Right atrium auricular region (tissue), 2 donors: ENCODE results near the gene IL1RN. TPM values are rescaled to one million over a fixed set of nuclear protein-coding genes. Genes with fewer than 3 reads are reported as not detected.

Experiments
- DNase-seq: peaks from one replicate; pipeline ENCODE4 v3.0.0-alpha.2; 2019; ENCODE audit warnings: low spot score
- H3K27ac ChIP-seq, 2 donors: fragments of 200-600 bp; sonication (generic); 1 replicate in 1 of 2; 2 replicates in 1 of 2; pipeline ENCODE4 v1.5.1; 2016 to 2019
- H3K27me3 ChIP-seq, 2 donors: fragments of 200-600 bp; sonication (generic); one replicate each; pipeline versions ENCODE4 v1.5.1 to v1.6.0; 2017 to 2019
- H3K36me3 ChIP-seq: fragments of 200-600 bp; sonication (generic); one replicate; pipeline ENCODE4 v1.5.1; 2016
- H3K4me1 ChIP-seq, 2 donors: fragments of 200-600 bp; sonication (generic); one replicate each; pipeline versions ENCODE4 v1.5.1 to v1.6.0; 2017 to 2019
- H3K4me3 ChIP-seq, 2 donors: fragments of 200-600 bp; sonication (generic); 1 replicate in 1 of 2; 2 replicates in 1 of 2; pipeline ENCODE4 v1.5.1; 2017 to 2019; ENCODE audit warnings: mild to moderate bottlenecking in 1 of 2, moderate library complexity in 1 of 2
- H3K9me3 ChIP-seq, 2 donors: fragments of 200-600 bp; sonication (generic); one replicate each; pipeline ENCODE4 v1.5.1; 2019
- CTCF ChIP-seq, 2 donors: fragments of 200-600 bp; sonication (generic); IDR thresholded peaks; one replicate each; pipeline ENCODE4 v1.5.1; 2019; ENCODE audit warnings: antibody characterized with exemption in 2 of 2
- total RNA-seq, 2 donors: library from RNA; depleted of rRNA; stranded (reverse); fragments of >200 nt; gene quantifications; one replicate each; pipeline ENCODE4 v1.1.0, GENCODE V29; 2016

The IL1RN gene
- total RNA-seq, 2 donors from 2014 or later, result 0.41 to 1.3 TPM

GRCh38 chr2:113157897-113158753 lies 30.7 kb downstream of the IL1RN start:
- no peak for TF ChIP-seq CTCF (IDR thresholded peaks at IDR 0.05)
- Histone ChIP-seq H3K27me3 (peaks cover 0 to 6% of the 10 kb centered on the region in 2 donors), H3K36me3 (no peaks in the 10 kb centered on the region), H3K4me3 (peak overlapping the region in 1 of 2 donors; percentile 39), H3K27ac (no peak overlapping the region), H3K9me3 (no peaks in the 10 kb centered on the region), H3K4me1 (no peaks in the 10 kb centered on the region)
- DNase-seq, result peak; percentile 38

GRCh38 chr2:113158884-113159553 lies 31.6 kb downstream of the IL1RN start:
- Histone ChIP-seq H3K27ac (no peak overlapping the region), H3K27me3 (peaks cover 0 to 6% of the 10 kb centered on the region in 2 donors), H3K36me3 (no peaks in the 10 kb centered on the region), H3K4me1 (no peaks in the 10 kb centered on the region), H3K9me3 (no peaks in the 10 kb centered on the region), H3K4me3 (no peak overlapping the region)
- peak; percentile 30 for DNase-seq
- TF ChIP-seq CTCF (IDR thresholded peaks at IDR 0.05), result no peak

- H3K4me1 ChIP-seq, result no peaks in the 10 kb centered on the region
- no peaks in the 10 kb centered on the region for H3K36me3 ChIP-seq
- no peak overlapping the region for H3K27ac ChIP-seq
- no peak overlapping the region for H3K4me3 ChIP-seq
- no peaks in the 10 kb centered on the region for H3K9me3 ChIP-seq
- DNase-seq, result no peak
- no peak for TF ChIP-seq CTCF (IDR thresholded peaks at IDR 0.05)
- H3K27me3 ChIP-seq, result peaks cover 0 to 6% of the 10 kb centered on the region in 2 donors
Measured at GRCh38 chr2:113160248-113160647, 32.9 kb downstream of the IL1RN start.

GRCh38 chr2:113160962-113161361 lies 33.6 kb downstream of the IL1RN start:
- Histone ChIP-seq H3K4me3 (no peak overlapping the region), H3K36me3 (no peaks in the 10 kb centered on the region), H3K9me3 (no peaks in the 10 kb centered on the region), H3K27ac (no peak overlapping the region), H3K27me3 (peaks cover 0 to 6% of the 10 kb centered on the region in 2 donors), H3K4me1 (no peaks in the 10 kb centered on the region)
- no peak for TF ChIP-seq CTCF (IDR thresholded peaks at IDR 0.05)
- peak; percentile 36 for DNase-seq

- no peaks in the 10 kb centered on the region for H3K36me3 ChIP-seq
- no peak for TF ChIP-seq CTCF (IDR thresholded peaks at IDR 0.05)
- peak; percentile 48 for DNase-seq
Measured at GRCh38 chr2:113162173-113162572, 34.8 kb downstream of the IL1RN start.

More at GRCh38 chr2:113162173-113162572, 34.8 kb downstream of the IL1RN start:
- no peaks in the 10 kb centered on the region for H3K9me3 ChIP-seq
- H3K4me1 ChIP-seq, result no peaks in the 10 kb centered on the region
- H3K4me3 ChIP-seq, result no peak overlapping the region
- no peaks in the 10 kb centered on the region for H3K27me3 ChIP-seq
- H3K27ac ChIP-seq, result no peak overlapping the region
